ENCODE results near the gene SORL1.

SORL1 gene

GRCh38 chr11:121578251-121578976 lies 126.3 kb downstream of the SORL1 start:
- no peak for TF ChIP-seq CTCF (IDR thresholded peaks at IDR 0.05; ENCODE audit: borderline replicate concordance, control extremely low read depth, extremely low read depth, insufficient read depth, missing control alignments)
- no peak for DNase-seq (ENCODE audit: low spot score)
- in situ Hi-C loops (cut with MboI; ENCODE audit: low sequenced_read_pairs, unreplicated experiment) = no loop called here

- TF ChIP-seq CTCF (IDR thresholded peaks at IDR 0.05; ENCODE audit: borderline replicate concordance, control extremely low read depth, extremely low read depth, insufficient read depth, missing control alignments) = no peak
- no peak for DNase-seq (ENCODE audit: low spot score)
- in situ Hi-C loops (cut with MboI; ENCODE audit: low sequenced_read_pairs, unreplicated experiment) = no loop called here
These were observed 128.0 kb downstream of the SORL1 start for GRCh38 chr11:121580154-121580553.

- DNase-seq (ENCODE audit: low spot score) = no peak
- in situ Hi-C loops (cut with MboI; ENCODE audit: low sequenced_read_pairs, unreplicated experiment) = no loop called here
- TF ChIP-seq CTCF (IDR thresholded peaks at IDR 0.05; ENCODE audit: borderline replicate concordance, control extremely low read depth, extremely low read depth, insufficient read depth, missing control alignments) = no peak
These were observed 129.5 kb downstream of the SORL1 start for GRCh38 chr11:121581607-121582006.

GRCh38 chr11:121582296-121582695 lies 130.2 kb downstream of the SORL1 start:
- no peak for TF ChIP-seq CTCF (IDR thresholded peaks at IDR 0.05; ENCODE audit: borderline replicate concordance, control extremely low read depth, extremely low read depth, insufficient read depth, missing control alignments)
- no peak for DNase-seq (ENCODE audit: low spot score)
- in situ Hi-C loops (cut with MboI; ENCODE audit: low sequenced_read_pairs, unreplicated experiment) = no loop called here

GRCh38 chr11:121583825-121584224 lies 131.7 kb downstream of the SORL1 start:
- no peak for DNase-seq (ENCODE audit: low spot score)
- in situ Hi-C loops (cut with MboI; ENCODE audit: low sequenced_read_pairs, unreplicated experiment) = no loop called here
- TF ChIP-seq CTCF (IDR thresholded peaks at IDR 0.05; ENCODE audit: borderline replicate concordance, control extremely low read depth, extremely low read depth, insufficient read depth, missing control alignments) = no peak

GRCh38 chr11:121586750-121587149 lies 134.6 kb downstream of the SORL1 start:
- in situ Hi-C loops (cut with MboI; ENCODE audit: low sequenced_read_pairs, unreplicated experiment) = no loop called here
- TF ChIP-seq CTCF (IDR thresholded peaks at IDR 0.05; ENCODE audit: borderline replicate concordance, control extremely low read depth, extremely low read depth, insufficient read depth, missing control alignments) = no peak
- no peak for DNase-seq (ENCODE audit: low spot score)
